Measurements from ENCODE around the gene CCDC178.
"Not testable (repeated sequence)": the region's sequence is repeated elsewhere in the genome, so short reads cannot be mapped to it uniquely, and the experiment has no call there.

Gene CCDC178

DNA sequence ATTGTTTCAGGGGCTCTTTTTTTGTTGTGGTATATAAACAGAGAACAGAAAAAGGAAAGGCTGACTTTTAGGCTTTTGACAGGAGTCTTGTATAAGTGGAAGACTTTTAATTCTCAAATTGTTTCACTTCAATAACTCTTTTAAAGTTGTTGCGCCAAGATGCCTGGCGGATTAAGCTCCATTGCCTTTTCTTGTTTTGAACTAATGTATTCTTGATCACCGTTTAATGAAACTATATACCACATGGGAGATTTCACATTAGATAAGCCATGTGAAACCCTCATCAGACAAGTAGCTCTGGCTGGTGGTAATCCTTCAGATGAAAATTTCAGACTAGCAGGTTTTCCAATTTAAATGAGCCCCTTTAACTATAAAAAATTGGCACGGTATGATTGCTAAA is 257.4 kb downstream of the CCDC178 start:
- in situ Hi-C loops (cut with HindIII; ENCODE audit: low pct_unique_long_range_greater_than_20kb, low sequenced_read_pairs) = no loop called here
- no peak for TF ChIP-seq JUND (IDR thresholded peaks at IDR 0.05; ENCODE audit: low read depth)
- DNase-seq (ENCODE audit: low read depth in 1 of 2, low spot score in 1 of 2) = no peak

DNA sequence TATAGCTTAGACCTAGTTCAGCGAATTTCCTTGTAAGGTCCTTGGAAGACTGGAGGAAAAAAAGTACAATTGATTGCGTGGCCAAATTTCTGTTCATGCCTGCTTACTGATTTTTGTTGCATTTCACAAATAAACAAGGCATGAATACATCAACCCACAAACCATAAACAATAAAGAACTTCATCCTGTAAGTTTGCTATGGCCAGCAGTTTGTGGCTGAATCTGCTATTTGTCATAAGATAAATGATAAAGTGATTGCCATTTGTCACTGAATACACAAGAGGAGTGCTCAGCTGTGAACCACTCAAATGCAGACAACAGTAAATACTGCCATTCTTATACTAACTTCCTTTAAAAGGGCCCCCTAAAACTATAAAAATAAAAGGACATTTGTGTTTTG is 259.5 kb downstream of the CCDC178 start:
- in situ Hi-C loops (cut with HindIII; ENCODE audit: low pct_unique_long_range_greater_than_20kb, low sequenced_read_pairs) = no loop called here
- no peak for DNase-seq (ENCODE audit: low read depth in 1 of 2, low spot score in 1 of 2)
- no peak for TF ChIP-seq JUND (IDR thresholded peaks at IDR 0.05; ENCODE audit: low read depth)

DNA sequence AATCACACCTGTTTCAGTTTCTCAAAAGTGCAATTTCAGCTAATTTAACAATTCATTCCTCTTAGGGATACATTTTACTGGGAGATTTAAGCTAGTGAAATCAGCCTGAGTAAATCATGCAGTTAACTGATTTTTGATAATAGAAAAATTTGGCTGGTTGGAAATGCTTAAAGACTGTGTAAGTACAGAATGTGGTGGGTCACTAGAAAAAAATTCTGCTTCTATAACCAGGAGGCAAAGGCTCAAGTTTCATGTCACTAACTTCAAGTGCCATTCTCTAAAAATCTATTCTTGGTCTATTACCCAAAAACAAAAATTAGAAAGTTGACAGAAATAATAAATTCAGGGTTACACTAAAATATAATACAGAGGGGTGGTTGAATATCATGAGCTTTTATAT is 271.3 kb downstream of the CCDC178 start:
- no peak for DNase-seq (ENCODE audit: low read depth in 1 of 2, low spot score in 1 of 2)
- in situ Hi-C loops (cut with HindIII; ENCODE audit: low pct_unique_long_range_greater_than_20kb, low sequenced_read_pairs) = no loop called here
- TF ChIP-seq JUND (IDR thresholded peaks at IDR 0.05; ENCODE audit: low read depth) = no peak

DNA sequence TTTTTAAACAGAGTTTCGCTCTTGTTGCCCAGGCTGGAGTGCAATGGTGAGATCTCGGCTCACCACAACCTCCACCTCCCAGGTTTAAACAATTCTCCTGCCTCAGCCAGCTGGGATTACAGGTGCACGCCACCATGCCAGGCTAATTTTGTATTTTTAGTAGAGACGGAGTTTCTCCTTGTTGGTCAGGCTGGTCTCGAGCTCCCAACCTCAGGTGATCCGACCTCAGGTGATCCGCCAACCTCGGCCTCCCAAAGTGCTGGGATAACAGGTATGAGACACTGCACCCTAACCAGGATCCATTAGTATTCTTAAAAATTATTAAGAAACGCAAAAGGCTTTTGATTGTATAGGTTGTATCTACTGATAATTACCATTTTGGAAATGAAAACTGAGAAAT is 276.4 kb downstream of the CCDC178 start:
- in situ Hi-C loops (cut with HindIII; ENCODE audit: low pct_unique_long_range_greater_than_20kb, low sequenced_read_pairs); DNase-seq (ENCODE audit: low read depth in 1 of 2, low spot score in 1 of 2): not testable (repeated sequence)

DNA sequence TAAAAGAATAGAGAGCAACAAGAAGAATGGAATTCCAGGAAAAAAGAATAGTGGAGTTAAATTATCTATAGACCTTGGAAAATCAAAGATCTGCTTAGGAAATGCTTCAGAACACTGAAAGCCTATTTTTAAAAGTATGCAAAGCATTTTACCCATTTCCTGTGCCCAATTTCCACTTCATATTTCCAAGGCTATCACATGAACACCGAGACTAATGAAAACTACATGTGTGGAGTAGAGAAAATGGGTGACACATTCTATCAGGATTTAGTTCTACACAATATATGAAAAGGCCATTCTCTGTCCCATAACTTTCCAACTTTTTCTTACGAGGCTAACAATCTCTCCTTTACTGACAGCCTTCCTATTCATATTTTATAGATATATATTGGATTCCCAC is 279.4 kb downstream of the CCDC178 start:
- no peak for DNase-seq (ENCODE audit: low read depth in 1 of 2, low spot score in 1 of 2)
- in situ Hi-C loops (cut with HindIII; ENCODE audit: low pct_unique_long_range_greater_than_20kb, low sequenced_read_pairs) = no loop called here
- TF ChIP-seq JUND (IDR thresholded peaks at IDR 0.05; ENCODE audit: low read depth) = no peak

DNA sequence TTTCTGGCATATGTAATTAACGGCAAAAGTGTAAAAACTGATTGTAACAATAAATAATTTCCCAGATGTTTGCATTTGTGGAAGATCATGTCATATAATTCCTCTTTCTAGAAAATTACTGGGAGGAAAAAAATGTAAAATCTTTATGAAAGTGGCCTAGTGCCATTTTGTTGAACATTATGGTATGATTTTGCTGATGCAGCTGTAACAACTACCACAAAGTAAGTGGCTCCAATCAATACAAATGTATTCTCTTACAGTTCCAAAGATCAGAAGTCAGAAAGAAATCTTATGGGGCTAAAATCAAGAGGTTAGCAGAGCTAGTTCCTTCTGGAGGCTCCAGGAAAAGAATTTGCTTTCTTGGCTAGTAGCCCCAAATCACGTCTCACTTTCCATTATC is 281.4 kb downstream of the CCDC178 start:
- in situ Hi-C loops (cut with HindIII; ENCODE audit: low pct_unique_long_range_greater_than_20kb, low sequenced_read_pairs) = no loop called here
- DNase-seq (ENCODE audit: low read depth in 1 of 2, low spot score in 1 of 2) = no peak
- TF ChIP-seq JUND (IDR thresholded peaks at IDR 0.05; ENCODE audit: low read depth) = no peak

DNA sequence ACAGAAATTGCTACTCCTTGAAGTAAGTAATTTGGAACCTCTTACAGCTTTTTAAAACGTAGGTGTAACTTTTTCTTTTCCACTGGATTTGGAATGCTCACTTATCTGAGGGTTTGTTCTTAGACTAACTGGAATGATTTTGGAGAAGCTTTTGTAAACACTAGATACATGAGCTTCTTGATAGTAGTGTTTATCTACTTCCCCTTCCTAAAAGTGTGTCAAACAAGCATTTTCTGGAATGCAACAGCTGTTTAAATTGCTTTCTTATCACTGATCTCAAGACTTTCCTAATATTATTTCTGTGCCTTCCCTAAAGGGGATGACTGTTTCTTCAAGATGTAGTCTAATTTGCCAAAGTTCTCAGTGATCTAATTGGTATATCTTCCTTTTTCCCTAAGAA is 282.6 kb downstream of the CCDC178 start:
- in situ Hi-C loops (cut with HindIII; ENCODE audit: low pct_unique_long_range_greater_than_20kb, low sequenced_read_pairs) = no loop called here
- TF ChIP-seq JUND (IDR thresholded peaks at IDR 0.05; ENCODE audit: low read depth) = no peak
- DNase-seq (ENCODE audit: low read depth in 1 of 2, low spot score in 1 of 2) = no peak

DNA sequence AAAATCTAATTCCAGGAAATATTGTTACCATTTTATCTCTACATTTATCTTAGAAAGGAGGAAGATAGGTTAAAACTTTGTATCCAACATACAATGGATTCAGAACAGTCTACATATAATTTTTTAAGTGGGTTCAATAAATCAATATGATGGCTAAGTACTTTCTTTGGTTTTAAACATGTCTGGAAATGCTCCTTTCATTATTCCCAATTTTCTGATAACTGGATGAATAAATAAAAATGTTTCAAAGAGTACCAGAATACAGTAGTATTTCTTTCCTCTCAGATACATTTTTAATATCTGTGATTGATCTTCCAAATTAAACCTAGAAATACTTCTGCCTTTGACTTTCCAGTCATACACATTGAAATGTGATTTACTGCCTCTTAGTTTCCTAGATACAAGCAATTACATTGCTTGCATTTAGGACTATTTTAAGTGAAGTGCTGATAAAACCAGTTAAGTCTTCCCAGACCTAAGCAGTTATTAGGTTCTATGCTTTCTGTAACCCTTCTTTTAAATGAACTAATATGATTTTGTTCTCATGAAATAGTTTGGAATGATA is 283.5 kb downstream of the CCDC178 start:
- in situ Hi-C loops (cut with HindIII; ENCODE audit: low pct_unique_long_range_greater_than_20kb, low sequenced_read_pairs) = no loop called here
- no peak for TF ChIP-seq JUND (IDR thresholded peaks at IDR 0.05; ENCODE audit: low read depth)
- no peak for DNase-seq (ENCODE audit: low read depth in 1 of 2, low spot score in 1 of 2)

DNA sequence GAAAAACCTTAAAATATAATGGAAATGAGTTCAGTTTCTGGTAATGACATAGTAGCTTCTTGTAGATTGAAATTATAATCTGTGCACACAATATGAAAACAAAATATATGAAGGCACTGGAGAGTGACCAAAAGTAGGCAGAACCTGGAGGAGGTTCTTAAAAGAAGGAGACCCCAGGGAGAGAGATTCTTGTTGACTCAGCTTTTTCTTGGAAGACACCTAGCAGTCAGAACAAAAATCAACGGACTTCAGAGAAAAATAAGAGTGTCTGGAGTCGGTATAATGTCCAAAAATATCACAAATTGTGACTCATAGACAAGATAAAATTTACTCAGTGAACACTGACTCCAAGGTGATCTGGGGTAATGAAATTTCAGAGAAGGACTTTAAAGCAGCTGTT is 286.5 kb downstream of the CCDC178 start:
- TF ChIP-seq JUND (IDR thresholded peaks at IDR 0.05; ENCODE audit: low read depth) = no peak
- no peak for DNase-seq (ENCODE audit: low read depth in 1 of 2, low spot score in 1 of 2)
- in situ Hi-C loops (cut with HindIII; ENCODE audit: low pct_unique_long_range_greater_than_20kb, low sequenced_read_pairs) = no loop called here

DNA sequence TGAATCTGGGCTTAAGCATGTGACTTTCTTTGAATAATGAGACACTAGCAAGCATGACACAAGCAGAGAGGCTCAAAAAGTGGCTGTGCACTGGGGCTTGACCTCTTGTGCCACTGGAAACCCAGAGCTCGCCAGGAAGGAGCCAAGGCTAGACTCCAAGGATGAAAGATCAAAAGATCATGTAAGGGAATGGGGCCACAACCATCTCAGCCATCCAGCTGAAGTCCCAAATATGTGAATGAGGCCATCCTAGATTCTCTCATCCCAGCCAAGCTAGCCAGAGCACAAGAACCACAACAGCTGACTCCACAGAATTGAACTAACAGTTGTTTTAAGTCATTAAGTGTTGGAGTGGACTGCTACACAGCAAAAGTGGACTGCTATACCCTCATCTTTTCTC is 288.1 kb downstream of the CCDC178 start:
- DNase-seq (ENCODE audit: low read depth in 1 of 2, low spot score in 1 of 2) = no peak
- in situ Hi-C loops (cut with HindIII; ENCODE audit: low pct_unique_long_range_greater_than_20kb, low sequenced_read_pairs) = no loop called here
- TF ChIP-seq JUND (IDR thresholded peaks at IDR 0.05; ENCODE audit: low read depth) = no peak

DNA sequence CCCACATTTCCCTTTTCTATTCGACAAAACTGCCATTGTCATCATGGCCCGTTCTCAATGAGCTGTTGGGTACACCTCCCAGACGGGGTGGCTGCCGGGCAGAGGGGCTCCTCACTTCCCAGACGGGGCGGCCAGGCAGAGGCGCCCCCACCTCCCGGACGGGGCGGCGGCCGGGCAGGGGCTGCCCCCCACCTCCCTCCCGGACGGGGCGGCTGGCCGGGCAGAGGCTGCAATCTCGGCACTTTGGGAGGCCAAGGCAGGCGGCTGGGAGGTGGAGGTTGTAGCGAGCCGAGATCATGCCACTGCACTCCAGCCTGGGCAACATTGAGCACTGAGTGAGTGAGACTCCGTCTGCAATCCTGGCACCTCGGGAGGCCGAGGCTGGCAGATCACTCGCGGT is 292.7 kb downstream of the CCDC178 start:
- in situ Hi-C loops (cut with HindIII; ENCODE audit: low pct_unique_long_range_greater_than_20kb, low sequenced_read_pairs); DNase-seq (ENCODE audit: low read depth in 1 of 2, low spot score in 1 of 2): not testable (repeated sequence)

DNA sequence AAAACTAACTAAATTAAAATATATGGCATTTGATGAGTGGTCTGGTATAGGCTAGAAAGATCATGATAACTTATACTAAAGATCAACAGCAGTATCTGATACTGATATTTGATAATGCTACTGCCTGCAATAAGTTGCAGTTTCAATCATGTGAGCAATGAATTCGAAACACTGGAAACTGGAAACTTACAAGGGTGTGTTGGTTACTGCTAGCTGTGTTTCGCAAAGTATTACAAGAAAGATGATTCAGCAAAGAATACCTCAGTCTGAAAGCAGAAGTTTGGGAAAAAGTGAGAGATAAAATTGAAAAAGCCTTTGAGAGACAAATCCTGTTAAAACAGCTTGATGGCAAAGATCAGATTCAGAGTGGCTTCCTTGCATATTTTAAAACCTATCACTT is 294.5 kb downstream of the CCDC178 start:
- no peak for TF ChIP-seq JUND (IDR thresholded peaks at IDR 0.05; ENCODE audit: low read depth)
- in situ Hi-C loops (cut with HindIII; ENCODE audit: low pct_unique_long_range_greater_than_20kb, low sequenced_read_pairs) = no loop called here
- DNase-seq (ENCODE audit: low read depth in 1 of 2, low spot score in 1 of 2) = no peak

DNA sequence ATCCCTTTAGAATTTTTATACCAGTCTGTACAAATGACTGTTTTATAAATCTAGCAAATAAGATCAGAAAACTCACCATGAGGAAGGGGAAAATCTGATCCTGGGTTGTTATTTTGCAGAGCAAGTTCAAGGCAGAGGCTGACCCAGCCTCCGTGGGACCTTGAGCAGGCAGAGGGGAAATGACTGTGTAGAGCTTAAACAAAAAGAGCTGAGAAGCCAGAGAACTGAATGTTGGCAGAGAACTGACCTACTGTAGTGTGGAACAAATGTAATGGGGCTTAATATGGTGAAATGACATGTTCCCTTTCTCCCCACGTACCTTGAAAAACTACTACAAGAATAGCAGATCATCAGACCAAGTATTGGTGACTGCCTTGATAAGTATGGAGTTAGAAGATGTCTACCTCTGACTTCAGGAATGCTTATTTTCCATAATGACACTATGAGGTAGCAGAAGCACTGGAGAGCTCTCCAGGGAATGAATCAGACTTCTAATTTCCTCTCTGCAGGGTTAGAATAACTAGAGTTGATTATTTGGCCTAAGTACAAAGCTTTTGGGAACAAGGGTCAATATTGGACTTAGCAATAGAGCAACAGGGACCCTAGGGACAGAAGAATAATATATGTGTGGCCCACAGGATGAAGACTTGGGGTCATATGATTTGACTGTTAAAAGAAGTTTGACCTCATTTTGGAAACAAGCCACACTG is 304.4 kb downstream of the CCDC178 start:
- in situ Hi-C loops (cut with HindIII; ENCODE audit: low pct_unique_long_range_greater_than_20kb, low sequenced_read_pairs) = no loop called here
- no peak for DNase-seq (ENCODE audit: low read depth in 1 of 2, low spot score in 1 of 2)
- no peak for TF ChIP-seq JUND (IDR thresholded peaks at IDR 0.05; ENCODE audit: low read depth)

DNA sequence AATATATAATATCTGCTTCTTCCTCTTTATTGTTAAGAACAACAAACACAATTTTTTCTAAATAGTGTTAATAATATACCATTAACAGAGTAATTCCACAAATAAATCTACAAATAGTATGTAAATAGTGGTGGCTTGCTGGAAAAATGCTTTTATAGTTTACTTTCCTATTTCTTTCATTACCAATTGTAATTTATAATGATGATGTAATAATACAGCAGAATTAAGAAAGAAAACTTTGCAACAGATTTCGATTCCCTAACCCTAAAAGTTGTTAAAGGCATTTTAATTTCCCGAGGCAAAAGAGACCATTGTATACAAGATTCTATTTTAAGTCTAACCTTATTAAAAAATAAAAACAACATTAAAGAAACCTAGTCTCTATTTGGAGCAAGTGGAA is 307.9 kb downstream of the CCDC178 start:
- TF ChIP-seq JUND (IDR thresholded peaks at IDR 0.05; ENCODE audit: low read depth) = no peak
- in situ Hi-C loops (cut with HindIII; ENCODE audit: low pct_unique_long_range_greater_than_20kb, low sequenced_read_pairs) = no loop called here

More for the DNA sequence above, 307.9 kb downstream of the CCDC178 start:
- no peak for DNase-seq (ENCODE audit: low read depth in 1 of 2, low spot score in 1 of 2)

Data from T47D (cell line).